Smooth muscle cell (in vitro differentiated cells): ENCODE measurements around the gene SLC44A1. TPM values are rescaled to one million over a fixed set of nuclear protein-coding genes. Genes with fewer than 3 reads are reported as not detected.

ENCODE experiments used
- DNase-seq: peaks from one replicate; lab custom pipeline; 2025; ENCODE audit not compliant: unreplicated experiment; lab: John Stamatoyannopoulos, UW
- H2AFZ ChIP-seq: fragments of 200-600 bp; sonication (generic); 2 replicates; pipeline ENCODE4 v1.6.0; 2016; ENCODE audit warnings: antibody characterized with exemption, low read depth, mild to moderate bottlenecking
- H3F3A ChIP-seq: fragments of 200-600 bp; sonication (generic); 2 replicates; pipeline ENCODE4 v1.6.0; 2017; ENCODE audit warnings: antibody characterized with exemption, low read depth
- H3K27ac ChIP-seq: fragments of 200-600 bp; sonication (generic); 2 replicates; pipeline ENCODE4 v1.5.1; 2016; ENCODE audit warnings: low read depth, mild to moderate bottlenecking
- H3K27me3 ChIP-seq: fragments of 200-600 bp; sonication (generic); 2 replicates; pipeline ENCODE4 v1.6.1; 2016; ENCODE audit warnings: low read depth, mild to moderate bottlenecking
- H3K36me3 ChIP-seq: fragments of 200-600 bp; sonication (generic); 2 replicates; pipeline ENCODE4 v1.5.1; 2016; ENCODE audit warnings: low read depth
- H3K4me1 ChIP-seq: fragments of 200-600 bp; sonication (generic); 2 replicates; pipeline ENCODE4 v1.5.1; 2016; ENCODE audit warnings: low read depth
- H3K4me2 ChIP-seq: fragments of 200-600 bp; sonication (generic); 2 replicates; pipeline ENCODE4 v1.6.0; 2016; ENCODE audit warnings: mild to moderate bottlenecking
- H3K4me3 ChIP-seq: fragments of 200-600 bp; sonication (generic); 2 replicates; pipeline ENCODE4 v1.5.1; 2016; ENCODE audit warnings: mild to moderate bottlenecking
- H3K79me2 ChIP-seq: fragments of 200-600 bp; sonication (generic); 2 replicates; pipeline ENCODE4 v1.6.0; 2016; ENCODE audit warnings: low read depth, mild to moderate bottlenecking
- H3K9ac ChIP-seq: fragments of 200-600 bp; sonication (generic); 2 replicates; pipeline ENCODE4 v1.6.0; 2016; ENCODE audit warnings: low read depth
- H3K9me3 ChIP-seq: fragments of 200-600 bp; sonication (generic); replicated peaks from 2 replicates; pipeline ENCODE4 v1.5.1; 2016; ENCODE audit warnings: low read depth
- H4K20me1 ChIP-seq: fragments of 200-600 bp; sonication (generic); 2 replicates; pipeline ENCODE4 v1.6.0; 2016; ENCODE audit warnings: low read depth
- CTCF ChIP-seq: fragments of 200-600 bp; sonication (generic); IDR thresholded peaks from 2 replicates; pipeline ENCODE4 v1.5.1; 2017; ENCODE audit warnings: borderline replicate concordance, mild to moderate bottlenecking, antibody characterized with exemption; ENCODE audit not compliant: insufficient read depth, poor library complexity, severe bottlenecking
- WGBS: methylation state at CpG from one replicate; pipeline ENCODE4 v1.1.7; 2016; ENCODE audit warnings: low lambda C conversion rate; 5-methylcytosine and 5-hydroxymethylcytosine counted together
- polyA plus RNA-seq: library from polyadenylated mRNA; unstranded; fragments of >200 nt; fragmentation: Nextera tagmentation; extraction: Ambion mirVana; gene quantifications from 2 replicates; pipeline ENCODE4 v1.2.1, GENCODE V29; 2016
- total RNA-seq: library from RNA; depleted of rRNA; stranded (reverse); fragments of >200 nt; gene quantifications from 2 replicates; pipeline ENCODE4 v1.2.3, GENCODE V29; 2014

SLC44A1 gene
- total and polyA plus RNA-seq, 2 experiments from 2014 or later, result 14.0 to 22.2 TPM

GRCh38 chr9:105257809-105258208 is 13.4 kb downstream of the SLC44A1 start:
- DNase-seq, result no peak
- Histone ChIP-seq H3K27ac (no peak overlapping the region), H3K4me2 (no peak overlapping the region), H3F3A (no peaks in the 10 kb centered on the region), H3K9me3 (no peaks in the 10 kb centered on the region), H3K4me1 (no peaks in the 10 kb centered on the region), H3K79me2 (peaks cover 45% of the 10 kb centered on the region), H3K4me3 (no peak overlapping the region), H3K27me3 (no peaks in the 10 kb centered on the region), H3K9ac (no peak overlapping the region), H4K20me1 (peaks cover 28% of the 10 kb centered on the region), H2AFZ (no peak overlapping the region), H3K36me3 (no peaks in the 10 kb centered on the region)
- no peak for TF ChIP-seq CTCF
- 81% methylated on average over 2 of the region's 2 CpGs for WGBS

GRCh38 chr9:105258225-105258737 is 13.8 kb downstream of the SLC44A1 start:
- no peak for TF ChIP-seq CTCF
- Histone ChIP-seq H3K4me1 (no peaks in the 10 kb centered on the region), H3K9ac (no peak overlapping the region), H3K9me3 (no peaks in the 10 kb centered on the region), H3K4me2 (no peak overlapping the region), H3K4me3 (no peak overlapping the region), H2AFZ (no peak overlapping the region), H4K20me1 (peaks cover 25% of the 10 kb centered on the region), H3K79me2 (peaks cover 42% of the 10 kb centered on the region), H3K27ac (no peak overlapping the region), H3K27me3 (no peaks in the 10 kb centered on the region), H3F3A (no peaks in the 10 kb centered on the region), H3K36me3 (no peaks in the 10 kb centered on the region)
- DNase-seq, result no peak
- WGBS, result 97% methylated on average over 3 of the region's 3 CpGs

GRCh38 chr9:105259274-105259673 is 14.8 kb downstream of the SLC44A1 start:
- Histone ChIP-seq H3K36me3 (no peaks in the 10 kb centered on the region), H3K27me3 (no peaks in the 10 kb centered on the region), H3F3A (no peaks in the 10 kb centered on the region), H3K9me3 (no peaks in the 10 kb centered on the region), H2AFZ (no peak overlapping the region), H3K9ac (no peak overlapping the region), H3K4me1 (no peaks in the 10 kb centered on the region), H3K4me3 (no peak overlapping the region), H3K79me2 (peaks cover 36% of the 10 kb centered on the region), H3K4me2 (no peak overlapping the region), H3K27ac (no peak overlapping the region), H4K20me1 (peaks cover 17% of the 10 kb centered on the region)
- TF ChIP-seq CTCF, result no peak
- WGBS, result 85% methylated on average over 2 of the region's 2 CpGs
- no peak for DNase-seq

- H3K9ac ChIP-seq, result no peak overlapping the region
- DNase-seq, result no peak
- H4K20me1 ChIP-seq, result peaks cover 10% of the 10 kb centered on the region
- H3F3A ChIP-seq, result no peaks in the 10 kb centered on the region
- peaks cover 30% of the 10 kb centered on the region for H3K79me2 ChIP-seq
- no peaks in the 10 kb centered on the region for H3K27me3 ChIP-seq
- no peaks in the 10 kb centered on the region for H3K4me1 ChIP-seq
- H2AFZ ChIP-seq, result no peak overlapping the region
- H3K36me3 ChIP-seq, result no peaks in the 10 kb centered on the region
- H3K9me3 ChIP-seq, result no peaks in the 10 kb centered on the region
- TF ChIP-seq CTCF, result no peak
- H3K4me3 ChIP-seq, result no peak overlapping the region
- no peak overlapping the region for H3K4me2 ChIP-seq
- H3K27ac ChIP-seq, result no peak overlapping the region
These were observed 15.5 kb downstream of the SLC44A1 start for GRCh38 chr9:105259731-105260612.
